Endodermal cell (in vitro differentiated cells): ENCODE measurements around the gene PRICKLE1. TPM values are rescaled to one million over a fixed set of nuclear protein-coding genes. Genes with fewer than 3 reads are reported as not detected.

Experiments used
- DNase-seq: peaks from one replicate; pipeline ENCODE4 v3.0.0-alpha.2; 2017
- H3K27ac ChIP-seq: 2 replicates; pipeline ENCODE4 v1.5.1; 2013; ENCODE audit warnings: mild to moderate bottlenecking, low read depth, low read length, moderate library complexity
- H3K27me3 ChIP-seq: 2 replicates; pipeline ENCODE4 v1.6.1; 2013; ENCODE audit warnings: mild to moderate bottlenecking, low read length, moderate library complexity; ENCODE audit not compliant: insufficient read depth, control insufficient read depth, poor library complexity, severe bottlenecking
- H3K36me3 ChIP-seq: 2 replicates; pipeline ENCODE4 v1.7.0; 2013; ENCODE audit warnings: mild to moderate bottlenecking, low read length, moderate library complexity; ENCODE audit not compliant: control insufficient read depth, insufficient read depth
- H3K4me1 ChIP-seq: one replicate; pipeline ENCODE4 v1.7.0; 2013; ENCODE audit warnings: low read length; ENCODE audit not compliant: control insufficient read depth, insufficient read depth
- H3K4me3 ChIP-seq: 2 replicates; pipeline ENCODE4 v1.5.1; 2013; ENCODE audit warnings: mild to moderate bottlenecking, low read length, moderate library complexity
- H3K9ac ChIP-seq: 2 replicates; pipeline ENCODE4 v1.6.1; 2013; ENCODE audit warnings: mild to moderate bottlenecking, low read length, moderate library complexity; ENCODE audit not compliant: poor library complexity, severe bottlenecking; ENCODE audit errors: extremely low read depth
- H3K9me3 ChIP-seq: 2 replicates; pipeline ENCODE4 v1.6.1; 2013; ENCODE audit warnings: mild to moderate bottlenecking, low read length, moderate library complexity; ENCODE audit not compliant: control insufficient read depth
- H3K27ac Mint-ChIP-seq: 2 replicates; pipeline ENCODE4 v1.8.0; 2020; ENCODE audit warnings: mixed read lengths
- H3K27me3 Mint-ChIP-seq: 2 replicates; pipeline ENCODE4 v1.8.0; 2021; ENCODE audit warnings: mild to moderate bottlenecking, mixed read lengths; ENCODE audit not compliant: insufficient read depth
- H3K36me3 Mint-ChIP-seq: 2 replicates; pipeline ENCODE4 v1.8.0; 2020; ENCODE audit warnings: low read depth, mixed read lengths
- H3K4me1 Mint-ChIP-seq: 2 replicates; pipeline ENCODE4 v1.8.0; 2020; ENCODE audit warnings: mixed read lengths
- H3K4me3 Mint-ChIP-seq: 2 replicates; pipeline ENCODE4 v1.8.0; 2020; ENCODE audit warnings: mild to moderate bottlenecking, moderate library complexity, mixed read lengths
- H3K9me3 Mint-ChIP-seq: 2 replicates; pipeline ENCODE4 v1.8.0; 2020; ENCODE audit warnings: mild to moderate bottlenecking, mixed read lengths
- WGBS, 2 experiments: methylation state at CpG; one replicate each; pipeline versions ENCODE4 v1.1.5 to v1.1.7; 2013; ENCODE audit warnings: missing lambda C conversion rate in 2 of 2, mixed read lengths in 1 of 2; ENCODE audit not compliant: insufficient coverage in 1 of 2, insufficient read length in 1 of 2; 5-methylcytosine and 5-hydroxymethylcytosine counted together
- total RNA-seq, 2 donors: library from RNA; stranded (reverse); fragmentation: NEBNext Ultra II Directional in 1 of 2; extraction: Animal tissue kit (Norgen Biotek cat#: 25700) in 1 of 2; gene quantifications; 2 replicates in 1 of 2; 3 replicates in 1 of 2; pipeline ENCODE4 v1.2.1, GENCODE V29; 2021
- TF ChIP-seq, protein P1 (sequence below): fragments of 200-600 bp; sonication (generic); conservative IDR thresholded peaks from 2 replicates; pipeline ENCODE4 v1.5.0; 2021; ENCODE audit warnings: antibody characterized with exemption, mild to moderate bottlenecking

PRICKLE1 gene
- total RNA-seq, 2 donors from 2014 or later, result 8.3 to 20.6 TPM

DNA sequence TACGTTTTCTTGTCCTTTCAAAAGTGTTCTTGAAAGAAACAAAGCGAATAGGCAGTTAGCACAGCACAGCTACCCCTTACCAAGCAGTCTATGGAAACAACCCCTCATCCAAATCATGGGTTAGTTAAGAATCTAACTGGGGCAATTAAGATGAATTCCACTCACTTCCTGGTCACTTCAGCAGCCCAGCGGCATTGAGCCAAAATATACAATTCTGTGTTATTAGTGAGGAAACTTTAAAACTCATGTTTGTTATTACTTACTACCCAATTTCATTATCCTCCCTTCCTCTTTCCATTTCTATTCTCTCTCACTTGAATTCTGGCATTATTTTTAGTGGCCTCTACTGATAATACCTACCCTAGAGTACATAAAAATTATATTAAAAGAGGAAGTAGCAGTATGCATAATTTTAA lies 142.2 kb downstream of the PRICKLE1 start:
- H3K4me3 Mint-ChIP-seq, result no peak overlapping the region
- Histone ChIP-seq H3K36me3 (peaks cover 66% of the 10 kb centered on the region), H3K9me3 (peaks cover 34% of the 10 kb centered on the region), H3K27me3 (no peaks in the 10 kb centered on the region), H3K27ac (no peak overlapping the region), H3K4me3 (no peak overlapping the region), H3K9ac (no peak overlapping the region), H3K4me1 (no peaks in the 10 kb centered on the region)
- H3K36me3 Mint-ChIP-seq, result peaks cover 74% of the 10 kb centered on the region
- peaks cover 21% of the 10 kb centered on the region for H3K4me1 Mint-ChIP-seq
- no peak for DNase-seq
- TF ChIP-seq, protein P1, sequence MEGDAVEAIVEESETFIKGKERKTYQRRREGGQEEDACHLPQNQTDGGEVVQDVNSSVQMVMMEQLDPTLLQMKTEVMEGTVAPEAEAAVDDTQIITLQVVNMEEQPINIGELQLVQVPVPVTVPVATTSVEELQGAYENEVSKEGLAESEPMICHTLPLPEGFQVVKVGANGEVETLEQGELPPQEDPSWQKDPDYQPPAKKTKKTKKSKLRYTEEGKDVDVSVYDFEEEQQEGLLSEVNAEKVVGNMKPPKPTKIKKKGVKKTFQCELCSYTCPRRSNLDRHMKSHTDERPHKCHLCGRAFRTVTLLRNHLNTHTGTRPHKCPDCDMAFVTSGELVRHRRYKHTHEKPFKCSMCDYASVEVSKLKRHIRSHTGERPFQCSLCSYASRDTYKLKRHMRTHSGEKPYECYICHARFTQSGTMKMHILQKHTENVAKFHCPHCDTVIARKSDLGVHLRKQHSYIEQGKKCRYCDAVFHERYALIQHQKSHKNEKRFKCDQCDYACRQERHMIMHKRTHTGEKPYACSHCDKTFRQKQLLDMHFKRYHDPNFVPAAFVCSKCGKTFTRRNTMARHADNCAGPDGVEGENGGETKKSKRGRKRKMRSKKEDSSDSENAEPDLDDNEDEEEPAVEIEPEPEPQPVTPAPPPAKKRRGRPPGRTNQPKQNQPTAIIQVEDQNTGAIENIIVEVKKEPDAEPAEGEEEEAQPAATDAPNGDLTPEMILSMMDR, result no peak
- H3K27ac Mint-ChIP-seq, result no peak overlapping the region
- no peaks in the 10 kb centered on the region for H3K27me3 Mint-ChIP-seq
- peaks cover 25% of the 10 kb centered on the region for H3K9me3 Mint-ChIP-seq
- 80 to 97% methylated on average over 1 to 2 of the region's 3 CpGs for WGBS, 2 experiments

DNA sequence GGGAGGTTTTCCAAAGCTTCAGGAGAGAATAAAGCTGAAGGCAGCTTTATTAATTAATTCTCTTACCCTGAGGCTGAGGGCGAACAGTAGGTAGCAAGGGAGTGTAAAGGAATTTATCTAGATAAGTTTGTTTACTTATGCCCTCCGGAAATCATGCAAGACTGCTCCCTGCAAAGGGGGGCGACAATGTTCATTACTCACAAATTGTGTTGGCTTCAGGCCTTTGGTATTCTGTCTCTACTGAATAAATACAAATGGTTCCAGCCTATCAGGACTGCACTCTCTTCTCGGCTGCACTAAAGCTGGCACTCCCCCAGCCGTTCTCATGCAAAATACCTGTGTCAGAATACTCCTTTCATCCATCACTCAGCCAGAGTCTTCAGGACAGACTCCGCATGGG lies 142.8 kb downstream of the PRICKLE1 start:
- Histone ChIP-seq H3K27ac (peak overlapping the region; percentile 57), H3K4me3 (no peak overlapping the region), H3K36me3 (peaks cover 73% of the 10 kb centered on the region), H3K9me3 (peaks cover 39% of the 10 kb centered on the region), H3K27me3 (no peaks in the 10 kb centered on the region), H3K9ac (no peak overlapping the region), H3K4me1 (no peaks in the 10 kb centered on the region)
- Mint-ChIP-seq H3K27ac (no peak overlapping the region), H3K27me3 (no peaks in the 10 kb centered on the region), H3K4me3 (no peak overlapping the region), H3K9me3 (peaks cover 26% of the 10 kb centered on the region), H3K4me1 (peaks cover 25% of the 10 kb centered on the region), H3K36me3 (peaks cover 76% of the 10 kb centered on the region)
- no peak for DNase-seq
- TF ChIP-seq, protein P1, result no peak
- WGBS, 2 experiments, result 39 to 77% methylated on average over 2 to 5 of the region's 6 CpGs

DNA sequence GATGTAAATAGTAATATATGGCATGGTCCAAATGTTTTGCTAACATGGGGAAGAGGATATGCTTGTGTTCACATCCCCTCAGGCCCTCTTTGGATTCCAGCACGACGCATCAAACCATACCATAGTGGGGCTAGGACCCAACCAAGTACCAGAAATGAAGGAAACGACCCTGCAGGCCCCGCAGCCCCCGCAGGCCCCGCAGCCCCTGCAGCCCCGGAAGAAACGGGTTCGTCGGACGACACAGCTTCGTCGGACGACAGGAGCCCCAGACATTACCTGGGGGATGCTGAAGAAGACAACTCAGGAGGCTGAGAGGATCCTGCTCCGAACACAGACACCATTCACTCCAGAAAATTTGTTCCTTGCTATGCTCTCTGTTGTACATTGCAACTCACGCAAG lies 143.7 kb downstream of the PRICKLE1 start:
- peaks cover 81% of the 10 kb centered on the region for H3K36me3 ChIP-seq
- peaks cover 39% of the 10 kb centered on the region for H3K9me3 ChIP-seq
- no peak overlapping the region for H3K4me3 ChIP-seq
- DNase-seq, result no peak
- 92 to 95% methylated on average over 8 to 16 of the region's 16 CpGs for WGBS, 2 experiments
- no peak overlapping the region for H3K9ac ChIP-seq
- H3K4me3 Mint-ChIP-seq, result no peak overlapping the region
- H3K9me3 Mint-ChIP-seq, result peaks cover 26% of the 10 kb centered on the region
- H3K4me1 Mint-ChIP-seq, result peaks cover 28% of the 10 kb centered on the region
- no peaks in the 10 kb centered on the region for H3K27me3 Mint-ChIP-seq
- no peaks in the 10 kb centered on the region for H3K4me1 ChIP-seq
- H3K27me3 ChIP-seq, result no peaks in the 10 kb centered on the region
- H3K27ac Mint-ChIP-seq, result no peak overlapping the region
- peaks cover 77% of the 10 kb centered on the region for H3K36me3 Mint-ChIP-seq
- H3K27ac ChIP-seq, result no peak overlapping the region
- TF ChIP-seq, protein P1, result no peak
